GM10266 (cell line): ENCODE results near the gene EPGN.

Experiments
- DNase-seq: peaks from one replicate; pipeline ENCODE4 v3.0.0; 2012; ENCODE audit errors: extremely low spot score
- TF ChIP-seq, protein P1 (sequence below): IDR thresholded peaks from 2 replicates; pipeline ENCODE4 v1.5.1; 2012; ENCODE audit warnings: mild to moderate bottlenecking, low read depth; ENCODE audit not compliant: control insufficient read depth, insufficient read depth; ENCODE audit errors: missing control alignments

Gene EPGN

DNA sequence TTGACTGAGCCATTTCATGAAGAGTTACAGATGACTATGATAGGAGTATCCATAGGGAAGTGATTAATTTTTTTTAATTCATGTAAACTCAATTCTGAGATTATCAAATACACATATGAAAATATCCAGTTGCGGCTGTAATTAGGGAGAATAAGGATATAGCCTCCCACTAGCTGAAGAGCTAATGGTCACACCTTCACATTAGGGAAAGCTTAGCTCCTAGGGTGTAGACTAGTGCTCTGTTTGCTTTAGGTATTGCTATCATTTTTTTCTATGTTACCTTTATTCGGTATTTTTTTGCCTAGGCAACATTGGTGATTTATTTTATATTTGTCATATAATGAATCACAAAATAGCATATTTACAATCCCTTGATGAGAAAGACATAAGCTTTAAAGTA is 39.6 kb upstream of the EPGN start:
- TF ChIP-seq, protein P1, sequence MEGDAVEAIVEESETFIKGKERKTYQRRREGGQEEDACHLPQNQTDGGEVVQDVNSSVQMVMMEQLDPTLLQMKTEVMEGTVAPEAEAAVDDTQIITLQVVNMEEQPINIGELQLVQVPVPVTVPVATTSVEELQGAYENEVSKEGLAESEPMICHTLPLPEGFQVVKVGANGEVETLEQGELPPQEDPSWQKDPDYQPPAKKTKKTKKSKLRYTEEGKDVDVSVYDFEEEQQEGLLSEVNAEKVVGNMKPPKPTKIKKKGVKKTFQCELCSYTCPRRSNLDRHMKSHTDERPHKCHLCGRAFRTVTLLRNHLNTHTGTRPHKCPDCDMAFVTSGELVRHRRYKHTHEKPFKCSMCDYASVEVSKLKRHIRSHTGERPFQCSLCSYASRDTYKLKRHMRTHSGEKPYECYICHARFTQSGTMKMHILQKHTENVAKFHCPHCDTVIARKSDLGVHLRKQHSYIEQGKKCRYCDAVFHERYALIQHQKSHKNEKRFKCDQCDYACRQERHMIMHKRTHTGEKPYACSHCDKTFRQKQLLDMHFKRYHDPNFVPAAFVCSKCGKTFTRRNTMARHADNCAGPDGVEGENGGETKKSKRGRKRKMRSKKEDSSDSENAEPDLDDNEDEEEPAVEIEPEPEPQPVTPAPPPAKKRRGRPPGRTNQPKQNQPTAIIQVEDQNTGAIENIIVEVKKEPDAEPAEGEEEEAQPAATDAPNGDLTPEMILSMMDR, result no peak
- no peak for DNase-seq

DNA sequence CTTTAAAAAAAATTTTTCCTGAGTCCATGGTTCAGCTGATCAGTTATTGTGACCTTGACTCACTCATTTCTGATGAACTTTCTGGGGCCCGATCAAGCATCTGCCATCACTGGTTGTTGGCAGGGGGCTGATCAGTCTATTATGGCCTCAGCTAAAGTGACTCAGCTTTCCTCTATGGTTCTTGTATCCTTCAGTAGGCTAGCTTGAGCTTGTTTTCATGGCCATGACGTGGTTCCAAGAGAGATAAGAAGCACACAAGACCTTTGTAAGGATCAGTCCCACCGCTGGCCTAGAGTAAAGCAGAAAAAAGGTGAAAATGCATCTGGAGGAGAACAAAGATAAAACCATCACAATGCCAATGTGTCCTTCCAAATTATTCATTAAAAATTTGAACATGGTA is 29.8 kb upstream of the EPGN start:
- no peak for DNase-seq
- TF ChIP-seq, protein P1, result no peak

DNA sequence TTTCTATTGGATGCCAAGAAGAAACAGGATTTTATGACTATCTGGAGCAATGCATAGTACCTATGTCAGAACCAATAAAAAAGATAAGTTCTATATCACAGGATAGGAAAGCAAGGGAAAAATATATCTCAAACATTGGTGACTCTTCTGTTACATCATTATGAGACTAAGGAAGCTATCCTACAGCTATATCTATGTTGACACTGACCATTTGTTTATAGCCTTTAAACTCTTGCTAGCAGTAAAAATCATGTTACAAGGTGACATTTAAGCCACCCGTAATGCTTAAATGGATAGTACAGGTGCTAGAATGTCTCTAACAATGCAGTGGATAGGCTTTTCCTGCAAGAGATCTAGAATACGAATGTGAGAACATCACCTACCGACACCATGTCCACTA is 28.6 kb upstream of the EPGN start:
- DNase-seq, result no peak
- TF ChIP-seq, protein P1, result no peak

DNA sequence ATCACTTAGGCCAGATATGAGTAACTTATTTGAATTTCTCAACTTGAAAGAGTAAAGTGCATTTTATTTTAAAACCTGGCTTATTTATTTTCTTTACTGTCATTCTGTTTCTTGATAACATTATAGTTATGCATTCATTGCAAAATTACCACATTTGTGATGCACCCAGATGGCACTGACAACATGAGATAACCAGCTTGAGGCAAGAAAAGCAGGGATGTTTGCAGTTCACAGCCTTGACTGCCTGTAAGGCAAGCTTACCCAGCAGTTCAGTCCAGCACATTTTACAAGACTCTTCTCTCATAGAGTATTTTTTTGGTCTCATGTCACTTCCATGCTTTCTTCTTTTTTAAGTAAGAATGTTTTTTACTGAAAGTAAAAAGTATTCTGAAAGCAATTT is 25.3 kb upstream of the EPGN start:
- no peak for DNase-seq
- TF ChIP-seq, protein P1, result no peak

DNA sequence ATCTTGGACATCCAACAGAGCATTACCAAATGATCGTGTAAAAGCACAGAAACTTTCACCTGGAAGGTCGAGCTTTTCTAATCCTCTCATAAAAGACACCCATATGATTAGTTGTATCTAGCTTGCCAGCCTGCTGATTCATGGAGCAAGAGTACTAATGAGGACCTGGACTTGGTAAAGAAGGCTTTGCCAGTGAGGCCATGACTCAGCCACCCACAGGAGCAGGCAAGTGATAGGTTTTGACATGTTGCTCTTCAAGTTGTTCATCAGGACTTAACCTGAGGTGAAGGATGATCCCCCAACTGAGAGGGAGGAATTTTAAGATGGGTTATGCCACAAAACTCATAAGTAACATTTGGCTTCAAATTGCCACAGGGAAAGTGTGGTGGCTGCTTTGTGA is 24.7 kb upstream of the EPGN start:
- TF ChIP-seq, protein P1, result no peak
- DNase-seq, result no peak

DNA sequence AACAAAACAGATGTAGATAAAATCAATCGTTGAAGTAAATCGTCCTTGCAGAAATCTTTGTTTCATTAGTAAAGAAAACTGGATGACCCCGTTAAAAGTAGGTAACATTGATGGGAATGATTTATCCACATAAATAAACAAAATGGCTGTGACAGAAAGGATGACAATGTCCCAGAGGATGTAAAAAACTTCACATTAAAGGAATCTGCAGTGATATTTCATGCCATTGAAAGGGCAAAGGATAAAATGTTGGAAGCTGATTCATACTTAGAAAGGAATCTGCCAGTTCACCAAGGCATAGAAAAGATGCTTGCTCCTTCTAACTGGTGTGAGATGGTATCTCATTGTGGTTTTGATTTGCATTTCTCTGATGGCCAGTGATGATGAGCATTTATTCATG is 24.2 kb upstream of the EPGN start:
- TF ChIP-seq, protein P1, result no peak

DNA sequence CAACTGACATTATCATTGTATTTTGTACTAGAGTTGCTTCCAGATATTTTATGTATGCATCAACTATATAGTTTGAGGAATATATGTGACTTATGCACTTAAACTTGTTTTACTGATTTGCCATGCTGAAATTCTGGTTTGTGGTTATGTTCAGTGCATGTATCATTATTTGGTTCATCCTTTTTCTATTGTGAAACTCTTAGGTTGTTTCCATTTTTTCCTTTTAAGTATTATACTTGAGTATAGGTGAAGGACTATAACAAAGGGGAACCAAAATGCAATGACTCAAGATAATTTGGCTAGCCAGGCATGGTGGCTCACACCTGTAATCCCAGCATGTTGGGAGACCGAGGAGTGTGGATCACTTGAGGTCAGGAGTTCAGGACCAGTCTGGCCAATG is 21.1 kb upstream of the EPGN start:
- DNase-seq, result no peak
- TF ChIP-seq, protein P1, result no peak

More for the DNA sequence above, 24.2 kb upstream of the EPGN start:
- no peak for DNase-seq
